Measurements from ENCODE around the gene NRG2. TPM values are rescaled to one million over a fixed set of nuclear protein-coding genes. Genes with fewer than 3 reads are reported as not detected.

Gene NRG2
- total RNA-seq, 1 donor from 2014 or later = 0.81 TPM

DNA sequence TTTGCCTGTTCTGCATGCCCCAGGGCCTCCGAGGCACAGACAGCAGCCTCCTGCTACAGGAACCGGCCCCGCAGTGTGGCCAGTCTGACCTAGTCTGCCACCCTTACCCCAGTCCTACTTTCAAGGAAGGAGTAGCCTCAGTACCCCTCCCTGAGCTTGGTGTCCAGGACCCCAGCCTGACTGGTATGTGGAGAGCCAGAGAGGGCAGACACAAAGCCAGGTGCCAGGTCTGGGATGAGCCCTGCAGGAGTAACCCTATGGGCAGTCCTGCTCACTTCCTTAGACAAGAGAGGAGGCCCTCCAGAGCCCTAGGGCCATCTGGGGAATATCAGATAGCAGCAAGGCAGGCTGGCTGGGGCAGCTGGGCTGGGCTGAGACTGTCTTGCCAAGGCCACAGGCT lies 67.8 kb downstream of the NRG2 start:
- DNase-seq = peak; percentile 34
- TF ChIP-seq, protein P1, sequence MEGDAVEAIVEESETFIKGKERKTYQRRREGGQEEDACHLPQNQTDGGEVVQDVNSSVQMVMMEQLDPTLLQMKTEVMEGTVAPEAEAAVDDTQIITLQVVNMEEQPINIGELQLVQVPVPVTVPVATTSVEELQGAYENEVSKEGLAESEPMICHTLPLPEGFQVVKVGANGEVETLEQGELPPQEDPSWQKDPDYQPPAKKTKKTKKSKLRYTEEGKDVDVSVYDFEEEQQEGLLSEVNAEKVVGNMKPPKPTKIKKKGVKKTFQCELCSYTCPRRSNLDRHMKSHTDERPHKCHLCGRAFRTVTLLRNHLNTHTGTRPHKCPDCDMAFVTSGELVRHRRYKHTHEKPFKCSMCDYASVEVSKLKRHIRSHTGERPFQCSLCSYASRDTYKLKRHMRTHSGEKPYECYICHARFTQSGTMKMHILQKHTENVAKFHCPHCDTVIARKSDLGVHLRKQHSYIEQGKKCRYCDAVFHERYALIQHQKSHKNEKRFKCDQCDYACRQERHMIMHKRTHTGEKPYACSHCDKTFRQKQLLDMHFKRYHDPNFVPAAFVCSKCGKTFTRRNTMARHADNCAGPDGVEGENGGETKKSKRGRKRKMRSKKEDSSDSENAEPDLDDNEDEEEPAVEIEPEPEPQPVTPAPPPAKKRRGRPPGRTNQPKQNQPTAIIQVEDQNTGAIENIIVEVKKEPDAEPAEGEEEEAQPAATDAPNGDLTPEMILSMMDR (IDR thresholded peaks at IDR 0.05; ENCODE audit: partially characterized antibody, unreplicated experiment) = no peak
- Mint-ChIP-seq H3K36me3 (ENCODE audit: unreplicated experiment) (no peaks in the 10 kb centered on the region), H3K27me3 (ENCODE audit: unreplicated experiment) (peaks cover under 1% of the 10 kb centered on the region), H3K4me1 (ENCODE audit: low read depth, unreplicated experiment) (no peaks in the 10 kb centered on the region), H3K4me3 (ENCODE audit: unreplicated experiment) (no peak overlapping the region), H3K27ac (ENCODE audit: unreplicated experiment) (no peak overlapping the region), H3K9me3 (ENCODE audit: unreplicated experiment) (no peaks in the 10 kb centered on the region)

DNA sequence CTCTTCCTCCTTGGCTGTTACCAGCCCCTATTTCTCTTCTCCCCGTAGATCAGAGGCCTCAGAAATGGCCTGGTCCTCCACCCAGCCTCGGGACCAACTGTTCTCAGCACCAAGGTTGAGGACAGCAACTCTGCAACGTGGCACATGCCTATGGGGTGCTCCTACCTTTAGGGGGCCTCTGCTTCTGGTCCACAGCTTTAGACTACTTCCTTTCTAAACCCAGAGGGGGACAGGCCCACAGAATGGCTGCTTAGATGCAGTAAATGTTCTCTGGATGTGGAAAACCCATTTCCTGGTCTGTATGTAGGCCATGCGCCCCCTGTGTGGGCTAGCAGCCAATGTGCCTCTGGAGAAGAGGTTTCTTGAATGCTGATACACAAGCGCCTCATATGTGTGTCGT lies 68.4 kb downstream of the NRG2 start:
- Mint-ChIP-seq H3K27ac (ENCODE audit: unreplicated experiment) (no peak overlapping the region), H3K9me3 (ENCODE audit: unreplicated experiment) (no peaks in the 10 kb centered on the region), H3K4me3 (ENCODE audit: unreplicated experiment) (no peak overlapping the region), H3K4me1 (ENCODE audit: low read depth, unreplicated experiment) (no peaks in the 10 kb centered on the region), H3K36me3 (ENCODE audit: unreplicated experiment) (no peaks in the 10 kb centered on the region), H3K27me3 (ENCODE audit: unreplicated experiment) (no peaks in the 10 kb centered on the region)
- DNase-seq = no peak
- TF ChIP-seq, protein P1 (IDR thresholded peaks at IDR 0.05; ENCODE audit: partially characterized antibody, unreplicated experiment) = no peak

DNA sequence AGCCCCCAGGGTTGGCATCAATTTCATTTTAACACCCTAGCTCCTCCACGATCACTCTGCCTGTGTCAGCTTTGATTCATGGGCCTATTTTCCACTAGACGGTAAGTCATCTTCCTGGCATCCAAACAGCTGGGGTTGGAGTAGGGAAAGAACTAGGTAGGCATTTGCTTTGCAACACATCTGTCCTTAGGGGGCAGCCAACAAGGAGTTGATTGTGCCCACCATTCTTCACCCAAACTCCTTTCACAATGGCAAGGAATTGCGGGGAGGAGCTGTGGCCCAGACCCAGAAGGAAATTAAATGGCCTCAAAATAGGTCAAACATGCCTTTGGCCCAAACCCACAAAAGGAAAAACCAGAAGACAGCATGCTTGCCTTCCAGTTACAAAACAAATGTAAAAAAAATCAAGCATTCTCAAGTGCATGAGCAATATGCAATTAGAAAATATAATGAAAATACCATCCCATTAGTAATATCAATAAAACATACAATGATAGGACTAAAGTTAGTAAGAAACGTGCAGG lies 71.8 kb downstream of the NRG2 start:
- H3K36me3 Mint-ChIP-seq (ENCODE audit: unreplicated experiment) = no peaks in the 10 kb centered on the region
- H3K27me3 Mint-ChIP-seq (ENCODE audit: unreplicated experiment) = peaks cover 3% of the 10 kb centered on the region
- no peak overlapping the region for H3K4me3 Mint-ChIP-seq (ENCODE audit: unreplicated experiment)
- TF ChIP-seq, protein P1 (IDR thresholded peaks at IDR 0.05; ENCODE audit: partially characterized antibody, unreplicated experiment) = no peak
- no peaks in the 10 kb centered on the region for H3K4me1 Mint-ChIP-seq (ENCODE audit: low read depth, unreplicated experiment)
- H3K9me3 Mint-ChIP-seq (ENCODE audit: unreplicated experiment) = no peaks in the 10 kb centered on the region
- no peak overlapping the region for H3K27ac Mint-ChIP-seq (ENCODE audit: unreplicated experiment)
- DNase-seq = no peak

DNA sequence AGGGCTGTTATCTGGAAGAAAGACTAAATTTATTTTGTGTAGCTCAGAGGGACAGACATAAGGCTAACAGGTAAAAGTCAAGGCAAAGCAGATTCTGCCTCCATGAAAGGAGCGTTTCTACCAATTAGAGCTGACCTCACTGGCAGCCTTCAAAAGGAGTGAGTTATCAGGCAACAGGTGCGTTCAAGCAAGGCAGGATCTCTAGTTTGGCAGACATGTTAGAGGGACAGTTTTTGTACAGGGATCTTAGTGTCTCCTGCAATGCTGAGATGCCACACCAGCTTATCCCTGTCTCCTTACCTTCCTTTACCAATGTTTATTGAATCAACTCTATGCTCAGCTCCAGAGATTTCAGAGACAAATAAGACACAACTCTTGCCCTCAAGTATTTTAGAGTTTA lies 73.8 kb downstream of the NRG2 start:
- Mint-ChIP-seq H3K36me3 (ENCODE audit: unreplicated experiment) (no peaks in the 10 kb centered on the region), H3K27me3 (ENCODE audit: unreplicated experiment) (peaks cover 7% of the 10 kb centered on the region)

DNA sequence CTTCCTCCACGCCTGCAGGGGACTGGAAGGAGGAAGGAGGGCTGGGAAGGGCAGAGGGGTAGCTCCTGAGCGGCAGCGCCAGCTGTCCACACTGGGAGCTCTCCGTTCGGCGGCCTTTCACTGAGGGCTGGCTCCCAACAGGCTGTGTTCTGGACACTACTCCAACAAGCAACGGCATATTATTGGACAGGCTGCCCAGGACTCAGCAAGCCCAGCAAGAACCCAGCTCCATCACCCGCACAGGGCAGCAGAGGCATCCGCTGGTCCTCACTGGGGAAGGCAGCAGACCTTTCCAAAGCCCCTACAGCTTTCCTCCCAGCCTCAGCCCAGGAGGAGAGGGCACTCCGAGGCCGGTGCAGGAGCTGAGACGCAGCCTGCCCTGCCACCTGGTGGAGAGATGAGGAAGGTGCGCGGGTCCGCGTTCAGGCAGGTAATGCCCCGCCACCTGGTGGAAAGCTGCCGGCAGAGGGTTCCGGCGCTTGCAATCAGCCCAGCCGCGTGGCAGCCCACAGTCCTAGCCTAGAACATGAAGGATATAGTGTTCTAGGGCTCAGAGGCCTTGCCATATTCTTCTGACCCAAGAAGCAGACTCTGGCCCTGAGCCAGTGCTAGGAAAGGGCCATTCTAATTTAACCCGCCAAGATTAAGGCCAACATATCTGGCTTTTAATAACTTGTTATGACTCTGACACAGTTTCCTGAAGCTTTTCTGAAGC lies 74.4 kb downstream of the NRG2 start:
- no peaks in the 10 kb centered on the region for H3K9me3 Mint-ChIP-seq (ENCODE audit: unreplicated experiment)
- no peaks in the 10 kb centered on the region for H3K4me1 Mint-ChIP-seq (ENCODE audit: low read depth, unreplicated experiment)
- no peaks in the 10 kb centered on the region for H3K36me3 Mint-ChIP-seq (ENCODE audit: unreplicated experiment)
- no peak overlapping the region for H3K27ac Mint-ChIP-seq (ENCODE audit: unreplicated experiment)
- peak; percentile 96 for DNase-seq
- TF ChIP-seq, protein P1 (IDR thresholded peaks at IDR 0.05; ENCODE audit: partially characterized antibody, unreplicated experiment) = peak; percentile 99
- peaks cover 9% of the 10 kb centered on the region for H3K27me3 Mint-ChIP-seq (ENCODE audit: unreplicated experiment)
- no peak overlapping the region for H3K4me3 Mint-ChIP-seq (ENCODE audit: unreplicated experiment)

More for the DNA sequence above, 73.8 kb downstream of the NRG2 start:
- TF ChIP-seq, protein P1 (IDR thresholded peaks at IDR 0.05; ENCODE audit: partially characterized antibody, unreplicated experiment) = no peak
- H3K4me1 Mint-ChIP-seq (ENCODE audit: low read depth, unreplicated experiment) = no peaks in the 10 kb centered on the region
- no peak overlapping the region for H3K4me3 Mint-ChIP-seq (ENCODE audit: unreplicated experiment)
- no peak overlapping the region for H3K27ac Mint-ChIP-seq (ENCODE audit: unreplicated experiment)
- no peaks in the 10 kb centered on the region for H3K9me3 Mint-ChIP-seq (ENCODE audit: unreplicated experiment)
- DNase-seq = no peak
